Vagina (tissue), 2 donors: Measurements from ENCODE around the gene LCOR. TPM values are rescaled to one million over a fixed set of nuclear protein-coding genes. Genes with fewer than 3 reads are reported as not detected.

Experiments used
- DNase-seq, 2 donors: peaks; one replicate each; pipeline ENCODE4 v3.0.0-alpha.2; 2017; ENCODE audit errors: extremely low spot score in 2 of 2
- H3K27ac ChIP-seq: fragments of 200-600 bp; sonication (generic); one replicate; pipeline ENCODE4 v1.5.1; 2019
- H3K27me3 ChIP-seq: fragments of 200-600 bp; sonication (generic); one replicate; pipeline ENCODE4 v1.5.1; 2019
- H3K36me3 ChIP-seq, 2 donors: fragments of 200-600 bp; sonication (generic); one replicate each; pipeline ENCODE4 v1.5.1; 2017 to 2019
- H3K4me1 ChIP-seq: fragments of 200-600 bp; sonication (generic); one replicate; pipeline ENCODE4 v1.5.1; 2019
- H3K4me3 ChIP-seq, 2 donors: fragments of 200-600 bp; sonication (generic); 1 replicate in 1 of 2; 2 replicates in 1 of 2; pipeline ENCODE4 v1.5.1; 2016 to 2019
- H3K9me3 ChIP-seq: fragments of 200-600 bp; sonication (generic); one replicate; pipeline ENCODE4 v1.5.1; 2019
- CTCF ChIP-seq, 3 experiments: fragments of 450-650 bp in 2 of 3; fragments of 200-600 bp in 1 of 3; sonication (generic) in 1 of 3; IDR thresholded peaks; one replicate each; pipeline ENCODE4 v1.5.1; 2017 to 2019; ENCODE audit warnings: antibody characterized with exemption in 3 of 3, mild to moderate bottlenecking in 2 of 3, moderate library complexity in 2 of 3
- POLR2A ChIP-seq, 2 donors: fragments of 450-650 bp; IDR thresholded peaks; one replicate each; pipeline ENCODE4 v1.6.1; 2017; ENCODE audit warnings: antibody characterized with exemption in 2 of 2, mild to moderate bottlenecking in 2 of 2, moderate library complexity in 2 of 2
- POLR2AphosphoS5 ChIP-seq, 2 donors: sonication (generic); formaldehyde crosslinking; IDR thresholded peaks; one replicate each; pipeline ENCODE4 v1.9.0; 2017; ENCODE audit warnings: antibody characterized with exemption in 2 of 2, mild to moderate bottlenecking in 2 of 2, low read depth in 1 of 2; ENCODE audit not compliant: insufficient read depth in 1 of 2
- intact Hi-C: fragments of 100-400 bp; cut with DNase I; formaldehyde crosslinking; loops from one replicate; pipeline ENCODE4 v1.15.1; 2023
- total RNA-seq: library from RNA; depleted of rRNA; stranded (reverse); fragments of >200 nt; gene quantifications from one replicate; pipeline ENCODE4 v1.2.3, GENCODE V29; 2016

Gene LCOR
- total RNA-seq, 1 donor from 2014 or later, result 85.2 TPM

DNA sequence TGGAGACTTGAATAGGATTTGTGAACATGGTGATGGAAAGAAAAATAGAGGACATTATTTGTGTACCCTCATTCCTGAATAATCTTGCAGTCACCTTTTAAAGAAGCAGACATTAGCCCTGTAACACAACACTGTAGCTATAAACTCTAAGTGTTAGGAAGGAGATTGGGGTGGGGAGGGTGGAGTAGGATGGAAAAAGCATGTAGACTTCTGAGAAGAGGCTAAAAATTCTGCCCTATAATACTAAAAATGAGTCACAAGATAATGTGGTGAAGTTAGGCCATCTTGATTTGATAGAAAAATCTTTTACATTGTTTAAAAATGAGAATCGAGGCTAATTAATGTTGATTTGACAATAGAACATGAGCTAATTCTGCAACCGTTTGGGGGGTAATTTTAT, 128.8 kb downstream of the LCOR start:
- Histone ChIP-seq H3K27ac (no peak overlapping the region), H3K36me3 (peaks cover 0 to 5% of the 10 kb centered on the region in 2 donors), H3K4me3 (no peak overlapping the region), H3K4me1 (no peaks in the 10 kb centered on the region), H3K27me3 (no peaks in the 10 kb centered on the region), H3K9me3 (no peaks in the 10 kb centered on the region)
- no peak for TF ChIP-seq POLR2AphosphoS5 (IDR thresholded peaks at IDR 0.05; ENCODE audit: insufficient read depth in 1 of 2, low read depth in 1 of 2)
- TF ChIP-seq CTCF (IDR thresholded peaks at IDR 0.05), result no peak
- no peak for TF ChIP-seq POLR2A (IDR thresholded peaks at IDR 0.05)
- no peak for DNase-seq
- intact Hi-C loops, result no loop called here

DNA sequence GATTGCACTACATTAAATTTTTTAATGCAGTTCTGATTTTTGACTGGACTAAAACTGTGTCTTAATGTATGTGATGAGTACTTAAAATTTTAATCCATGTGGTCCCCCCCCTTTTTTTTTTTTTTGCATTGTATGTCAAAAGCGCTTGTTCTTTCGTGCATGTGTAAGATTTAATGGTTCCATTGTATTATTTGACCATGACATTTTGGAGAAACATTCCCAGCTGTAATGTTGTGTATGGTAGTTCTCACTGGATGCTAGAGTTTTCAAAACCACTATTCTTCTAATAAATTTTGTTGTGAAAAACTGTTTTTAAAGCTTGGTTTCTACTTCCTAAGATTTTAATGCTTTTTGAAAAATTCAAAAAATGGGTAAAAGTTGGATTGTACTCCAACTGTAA, 132.0 kb downstream of the LCOR start:
- no peaks in the 10 kb centered on the region for H3K36me3 ChIP-seq
- intact Hi-C loops, result no loop called here
- H3K4me3 ChIP-seq, result no peak overlapping the region
- no peak for TF ChIP-seq POLR2A (IDR thresholded peaks at IDR 0.05)
- TF ChIP-seq CTCF (IDR thresholded peaks at IDR 0.05), result no peak
- no peak for TF ChIP-seq POLR2AphosphoS5 (IDR thresholded peaks at IDR 0.05; ENCODE audit: insufficient read depth in 1 of 2, low read depth in 1 of 2)
- no peaks in the 10 kb centered on the region for H3K27me3 ChIP-seq
- H3K9me3 ChIP-seq, result no peaks in the 10 kb centered on the region
- H3K4me1 ChIP-seq, result no peaks in the 10 kb centered on the region
- H3K27ac ChIP-seq, result no peak overlapping the region
- DNase-seq, result no peak

DNA sequence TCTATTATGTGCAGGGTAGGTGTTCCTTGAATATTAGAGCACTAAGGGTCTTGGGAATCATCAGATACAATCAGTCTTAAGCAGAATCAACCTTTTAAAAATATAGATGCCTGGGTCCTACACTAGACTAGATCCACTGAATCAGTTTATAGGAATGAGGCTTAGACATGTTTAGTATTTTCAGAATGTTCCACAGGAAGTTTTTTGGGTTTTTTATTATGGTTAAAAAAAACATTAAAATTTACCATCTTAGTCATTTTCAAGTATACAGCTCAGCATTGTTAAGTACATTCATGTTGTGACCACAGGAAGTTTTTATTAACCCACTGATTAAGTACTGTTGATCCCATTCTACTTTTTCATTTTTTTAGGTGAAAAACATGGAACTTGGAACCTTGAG, 135.7 kb downstream of the LCOR start:
- Histone ChIP-seq H3K9me3 (no peaks in the 10 kb centered on the region), H3K36me3 (no peaks in the 10 kb centered on the region), H3K27me3 (no peaks in the 10 kb centered on the region), H3K4me3 (no peak overlapping the region), H3K4me1 (no peaks in the 10 kb centered on the region), H3K27ac (no peak overlapping the region)
- intact Hi-C loops, result no loop called here
- DNase-seq, result no peak
- TF ChIP-seq POLR2A (IDR thresholded peaks at IDR 0.05) (no peak), CTCF (IDR thresholded peaks at IDR 0.05) (no peak), POLR2AphosphoS5 (IDR thresholded peaks at IDR 0.05; ENCODE audit: insufficient read depth in 1 of 2, low read depth in 1 of 2) (no peak)

- no peaks in the 10 kb centered on the region for H3K36me3 ChIP-seq
- no peak overlapping the region for H3K4me3 ChIP-seq
- H3K9me3 ChIP-seq, result no peaks in the 10 kb centered on the region
- no peak overlapping the region for H3K27ac ChIP-seq
- TF ChIP-seq CTCF (IDR thresholded peaks at IDR 0.05) (no peak), POLR2AphosphoS5 (IDR thresholded peaks at IDR 0.05; ENCODE audit: insufficient read depth in 1 of 2, low read depth in 1 of 2) (no peak), POLR2A (IDR thresholded peaks at IDR 0.05) (no peak)
- DNase-seq, result no peak
- H3K27me3 ChIP-seq, result no peaks in the 10 kb centered on the region
- intact Hi-C loops, result no loop called here
- H3K4me1 ChIP-seq, result no peaks in the 10 kb centered on the region
Measured at GRCh38 chr10:96968682-96969423, 136.8 kb downstream of the LCOR start.

GRCh38 chr10:96971324-96971723, 139.2 kb downstream of the LCOR start:
- intact Hi-C loops, result no loop called here
- Histone ChIP-seq H3K27me3 (no peaks in the 10 kb centered on the region), H3K4me1 (peaks cover 5% of the 10 kb centered on the region)

More at GRCh38 chr10:96971324-96971723, 139.2 kb downstream of the LCOR start:
- DNase-seq, result no peak
- no peaks in the 10 kb centered on the region for H3K9me3 ChIP-seq
- TF ChIP-seq CTCF (IDR thresholded peaks at IDR 0.05) (no peak), POLR2AphosphoS5 (IDR thresholded peaks at IDR 0.05; ENCODE audit: insufficient read depth in 1 of 2, low read depth in 1 of 2) (no peak), POLR2A (IDR thresholded peaks at IDR 0.05) (no peak)
- no peak overlapping the region for H3K27ac ChIP-seq
- no peak overlapping the region for H3K4me3 ChIP-seq
- H3K36me3 ChIP-seq, result no peaks in the 10 kb centered on the region
